NB4 (cell line): ENCODE results near the gene LRCH1.

ENCODE experiments used
- POLR2A ChIP-seq: IDR thresholded peaks from 2 replicates; pipeline ENCODE4 v1.6.1; 2011; ENCODE audit warnings: mild to moderate bottlenecking; ENCODE audit not compliant: insufficient read length; ENCODE audit errors: extremely low read depth
- TF ChIP-seq, protein P1 (sequence below): IDR thresholded peaks from one replicate; pipeline ENCODE4 v1.5.1; 2012; ENCODE audit warnings: low read depth, low read length

DNA sequence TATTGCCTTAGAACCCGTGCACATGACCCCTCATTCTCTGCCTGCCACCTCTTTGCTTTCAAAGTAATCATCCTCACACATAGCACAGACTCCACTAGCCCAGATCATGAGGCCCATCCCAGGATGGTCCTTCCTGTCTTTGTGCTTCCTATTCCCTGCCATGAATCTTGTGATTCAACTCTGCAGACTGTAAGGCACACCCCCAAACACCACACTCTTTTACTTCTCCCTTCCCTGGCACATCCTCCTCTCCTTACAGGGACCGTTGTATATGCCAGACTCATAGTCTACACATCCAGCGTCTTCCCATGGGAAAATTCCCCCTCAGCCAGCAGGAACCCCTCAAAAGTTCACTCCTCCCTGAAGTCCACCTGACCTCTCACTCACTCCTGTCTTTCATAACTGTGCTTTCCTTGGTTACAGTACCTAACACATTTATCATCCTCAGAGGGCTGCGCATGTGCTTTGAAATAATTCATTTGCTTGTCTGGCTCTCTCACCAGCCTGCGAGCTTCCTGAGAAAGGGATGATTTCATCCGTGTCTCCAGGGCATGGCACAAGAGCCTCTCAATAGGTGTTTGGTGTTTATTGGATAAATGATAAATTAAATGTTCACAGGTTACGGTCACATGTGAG, 26.8 kb upstream of the LRCH1 start:
- TF ChIP-seq, protein P1, sequence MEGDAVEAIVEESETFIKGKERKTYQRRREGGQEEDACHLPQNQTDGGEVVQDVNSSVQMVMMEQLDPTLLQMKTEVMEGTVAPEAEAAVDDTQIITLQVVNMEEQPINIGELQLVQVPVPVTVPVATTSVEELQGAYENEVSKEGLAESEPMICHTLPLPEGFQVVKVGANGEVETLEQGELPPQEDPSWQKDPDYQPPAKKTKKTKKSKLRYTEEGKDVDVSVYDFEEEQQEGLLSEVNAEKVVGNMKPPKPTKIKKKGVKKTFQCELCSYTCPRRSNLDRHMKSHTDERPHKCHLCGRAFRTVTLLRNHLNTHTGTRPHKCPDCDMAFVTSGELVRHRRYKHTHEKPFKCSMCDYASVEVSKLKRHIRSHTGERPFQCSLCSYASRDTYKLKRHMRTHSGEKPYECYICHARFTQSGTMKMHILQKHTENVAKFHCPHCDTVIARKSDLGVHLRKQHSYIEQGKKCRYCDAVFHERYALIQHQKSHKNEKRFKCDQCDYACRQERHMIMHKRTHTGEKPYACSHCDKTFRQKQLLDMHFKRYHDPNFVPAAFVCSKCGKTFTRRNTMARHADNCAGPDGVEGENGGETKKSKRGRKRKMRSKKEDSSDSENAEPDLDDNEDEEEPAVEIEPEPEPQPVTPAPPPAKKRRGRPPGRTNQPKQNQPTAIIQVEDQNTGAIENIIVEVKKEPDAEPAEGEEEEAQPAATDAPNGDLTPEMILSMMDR = no peak
- TF ChIP-seq POLR2A = no peak
